AG10803 (cell line): ENCODE results near the gene SEPHS1.

Experiments
- DNase-seq: peaks from one replicate; pipeline ENCODE4 v3.0.0; 2010; ENCODE audit warnings: low read depth
- H3K4me3 ChIP-seq: 2 replicates; pipeline ENCODE4 v1.5.1; 2011; ENCODE audit warnings: mild to moderate bottlenecking, low read length, control low read depth
- CTCF ChIP-seq: conservative IDR thresholded peaks from 2 replicates; pipeline ENCODE4 v1.5.1; 2011; ENCODE audit warnings: mild to moderate bottlenecking, low read length, control low read depth, inconsistent platforms

SEPHS1 gene

GRCh38 chr10:13347500-13348156 is 465 bp downstream of the SEPHS1 start:
- H3K4me3 ChIP-seq = peak overlapping the region; percentile 73
- no peak for TF ChIP-seq CTCF
- peak; percentile 77 for DNase-seq

- no peak for TF ChIP-seq CTCF
- DNase-seq = peak; percentile 32
- H3K4me3 ChIP-seq = peak overlapping the region; percentile 73
These were observed 1.0 kb downstream of the SEPHS1 start for GRCh38 chr10:13347043-13347499.

GRCh38 chr10:13346283-13347042 is 1.6 kb downstream of the SEPHS1 start:
- no peak for TF ChIP-seq CTCF
- peak; percentile 74 for DNase-seq

GRCh38 chr10:13340626-13341376 is 7.3 kb downstream of the SEPHS1 start:
- no peak for TF ChIP-seq CTCF
- no peak overlapping the region for H3K4me3 ChIP-seq
- DNase-seq = no peak

More at GRCh38 chr10:13346283-13347042, 1.6 kb downstream of the SEPHS1 start:
- peak overlapping the region; percentile 73 for H3K4me3 ChIP-seq

- no peak for DNase-seq
- no peak overlapping the region for H3K4me3 ChIP-seq
- TF ChIP-seq CTCF = no peak
These were observed 8.0 kb downstream of the SEPHS1 start for GRCh38 chr10:13340068-13340467.

GRCh38 chr10:13338390-13339110 is 9.5 kb downstream of the SEPHS1 start:
- H3K4me3 ChIP-seq = peak overlapping the region; percentile 26; the same call in 1 of the 2 replicates
- DNase-seq = peak; percentile 88
- TF ChIP-seq CTCF = no peak
